Nephron (organoid): Measurements from ENCODE around the gene CHD3.

Experiments
- H3K27ac Mint-ChIP-seq, 3 experiments: 2 replicates each; pipeline ENCODE4 v1.8.0; 2020; ENCODE audit warnings: mixed read lengths in 3 of 3, mild to moderate bottlenecking in 2 of 3, moderate library complexity in 1 of 3
- H3K27me3 Mint-ChIP-seq: 2 replicates; pipeline ENCODE4 v1.8.0; 2021; ENCODE audit warnings: low read depth, mild to moderate bottlenecking, moderate library complexity, mixed read lengths
- H3K36me3 Mint-ChIP-seq: 2 replicates; pipeline ENCODE4 v1.8.0; 2020; ENCODE audit warnings: low read depth, mixed read lengths
- H3K4me1 Mint-ChIP-seq: 2 replicates; pipeline ENCODE4 v1.8.0; 2020; ENCODE audit warnings: mixed read lengths
- H3K4me3 Mint-ChIP-seq, 3 experiments: 2 replicates each; pipeline ENCODE4 v1.8.0; 2020; ENCODE audit warnings: mild to moderate bottlenecking in 3 of 3, mixed read lengths in 3 of 3, moderate library complexity in 2 of 3
- H3K9me3 Mint-ChIP-seq: 2 replicates; pipeline ENCODE4 v1.8.0; 2020; ENCODE audit warnings: mixed read lengths
- CTCF ChIP-seq, 3 experiments: fragments of 200-600 bp; sonication (generic); IDR thresholded peaks; one replicate each; pipeline ENCODE4 v1.5.0; 2021; ENCODE audit warnings: antibody characterized with exemption in 3 of 3; ENCODE audit not compliant: unreplicated experiment in 3 of 3

Gene CHD3

GRCh38 chr17:7848739-7849129, 39.9 kb upstream of the CHD3 start:
- no peak overlapping the region for H3K4me3 Mint-ChIP-seq
- TF ChIP-seq CTCF (IDR thresholded peaks at IDR 0.05; ENCODE audit: unreplicated experiment in 3 of 3) = no peak
- peaks cover 49% of the 10 kb centered on the region for H3K36me3 Mint-ChIP-seq
- H3K4me1 Mint-ChIP-seq = no peaks in the 10 kb centered on the region
- no peak overlapping the region for H3K27ac Mint-ChIP-seq
- H3K27me3 Mint-ChIP-seq = no peaks in the 10 kb centered on the region
- no peaks in the 10 kb centered on the region for H3K9me3 Mint-ChIP-seq

- Mint-ChIP-seq H3K27me3 (no peaks in the 10 kb centered on the region), H3K36me3 (peaks cover 54% of the 10 kb centered on the region), H3K4me3 (no peak overlapping the region), H3K27ac (no peak overlapping the region), H3K9me3 (no peaks in the 10 kb centered on the region), H3K4me1 (no peaks in the 10 kb centered on the region)
- TF ChIP-seq CTCF (IDR thresholded peaks at IDR 0.05; ENCODE audit: unreplicated experiment in 3 of 3) = no peak
Observed at GRCh38 chr17:7849130-7849750, 39.3 kb upstream of the CHD3 start.

- no peaks in the 10 kb centered on the region for H3K9me3 Mint-ChIP-seq
- H3K36me3 Mint-ChIP-seq = peaks cover 54% of the 10 kb centered on the region
- no peaks in the 10 kb centered on the region for H3K27me3 Mint-ChIP-seq
- H3K4me1 Mint-ChIP-seq = peaks cover under 1% of the 10 kb centered on the region
- no peak overlapping the region for H3K27ac Mint-ChIP-seq
- no peak for TF ChIP-seq CTCF (IDR thresholded peaks at IDR 0.05; ENCODE audit: unreplicated experiment in 3 of 3)
- peak overlapping the region in 1 of 3 experiments; percentile 21 for H3K4me3 Mint-ChIP-seq
Observed at GRCh38 chr17:7849751-7850504, 38.7 kb upstream of the CHD3 start.

- TF ChIP-seq CTCF (IDR thresholded peaks at IDR 0.05; ENCODE audit: unreplicated experiment in 3 of 3) = no peak
- peaks cover 3% of the 10 kb centered on the region for H3K27me3 Mint-ChIP-seq
- peaks cover 57% of the 10 kb centered on the region for H3K36me3 Mint-ChIP-seq
- H3K27ac Mint-ChIP-seq = no peak overlapping the region
- peaks cover 5% of the 10 kb centered on the region for H3K4me1 Mint-ChIP-seq
- H3K4me3 Mint-ChIP-seq = no peak overlapping the region
- H3K9me3 Mint-ChIP-seq = no peaks in the 10 kb centered on the region
Observed at GRCh38 chr17:7850701-7851437, 37.7 kb upstream of the CHD3 start.

- peak overlapping the region in 2 of 3 experiments; percentile 35 to 63 for H3K4me3 Mint-ChIP-seq
- no peak overlapping the region for H3K27ac Mint-ChIP-seq
- H3K36me3 Mint-ChIP-seq = peaks cover 54% of the 10 kb centered on the region
- H3K4me1 Mint-ChIP-seq = peaks cover 5% of the 10 kb centered on the region
- TF ChIP-seq CTCF (IDR thresholded peaks at IDR 0.05; ENCODE audit: unreplicated experiment in 3 of 3) = peak; percentile 96 to 98 (median 97)
- no peaks in the 10 kb centered on the region for H3K9me3 Mint-ChIP-seq
- peaks cover 3% of the 10 kb centered on the region for H3K27me3 Mint-ChIP-seq
Observed at GRCh38 chr17:7851438-7852261, 36.9 kb upstream of the CHD3 start.
